GM23338 (cell line): Measurements from ENCODE around the gene GPAM.
"Not testable (repeated sequence)": the region's sequence is repeated elsewhere in the genome, so short reads cannot be mapped to it uniquely, and the experiment has no call there.

ENCODE experiments used
- CREB1 ChIP-seq: fragments of 250-450 bp; sonication (Bioruptor Pico); IDR thresholded peaks from 2 replicates; pipeline ENCODE4 v1.5.0; 2020; ENCODE audit warnings: low read depth, mild to moderate bottlenecking, moderate library complexity
- EZH2 ChIP-seq: fragments of 200-600 bp; sonication (generic); IDR thresholded peaks from one replicate; pipeline ENCODE4 v1.8.0; 2017; ENCODE audit warnings: antibody characterized with exemption, mild to moderate bottlenecking, low read depth; ENCODE audit not compliant: unreplicated experiment
- EZH2phosphoT487 ChIP-seq: fragments of 200-600 bp; sonication (generic); IDR thresholded peaks from one replicate; pipeline ENCODE4 v1.8.1; 2018; ENCODE audit warnings: antibody characterized with exemption; ENCODE audit not compliant: unreplicated experiment
- JUNB ChIP-seq: IDR thresholded peaks from one replicate; pipeline ENCODE4 v1.6.1; 2016; ENCODE audit warnings: antibody characterized with exemption; ENCODE audit not compliant: unreplicated experiment
- NANOG ChIP-seq: IDR thresholded peaks from 2 replicates; pipeline ENCODE4 v1.6.1; 2016; ENCODE audit warnings: antibody characterized with exemption, borderline replicate concordance
- POLR2AphosphoS5 ChIP-seq: IDR thresholded peaks from 2 replicates; pipeline ENCODE4 v1.6.1; 2016; ENCODE audit warnings: antibody characterized with exemption, low read depth
- REST ChIP-seq: IDR thresholded peaks from one replicate; pipeline ENCODE4 v1.6.1; 2018; ENCODE audit warnings: antibody characterized with exemption; ENCODE audit not compliant: unreplicated experiment
- ZNF114 ChIP-seq: fragments of 250-450 bp; sonication (Bioruptor Pico); IDR thresholded peaks from 2 replicates; pipeline ENCODE4 v1.5.0; 2020; ENCODE audit warnings: mild to moderate bottlenecking, moderate library complexity
- ZNF331 ChIP-seq: fragments of 250-450 bp; sonication (Bioruptor Pico); IDR thresholded peaks from 2 replicates; pipeline ENCODE4 v1.5.0; 2020; ENCODE audit warnings: low read depth, mild to moderate bottlenecking, moderate library complexity
- ZNF462 ChIP-seq: fragments of 250-450 bp; sonication (Bioruptor Pico); IDR thresholded peaks from 2 replicates; pipeline ENCODE4 v1.5.0; 2020; ENCODE audit warnings: mild to moderate bottlenecking, moderate library complexity
- TF ChIP-seq, protein P1 (sequence below), 2 experiments: fragments of 200-600 bp in 1 of 2; sonication (generic) in 1 of 2; conservative IDR thresholded peaks; 2 replicates each; pipeline versions ENCODE4 v1.5.1 to v1.6.1; 2016 to 2017; ENCODE audit warnings: antibody characterized with exemption in 2 of 2, low read depth in 2 of 2, mild to moderate bottlenecking in 2 of 2, moderate library complexity in 1 of 2
- TF ChIP-seq, protein P2 (sequence below): IDR thresholded peaks from 2 replicates; pipeline ENCODE4 v1.6.1; 2016; ENCODE audit warnings: antibody characterized with exemption

DNA sequence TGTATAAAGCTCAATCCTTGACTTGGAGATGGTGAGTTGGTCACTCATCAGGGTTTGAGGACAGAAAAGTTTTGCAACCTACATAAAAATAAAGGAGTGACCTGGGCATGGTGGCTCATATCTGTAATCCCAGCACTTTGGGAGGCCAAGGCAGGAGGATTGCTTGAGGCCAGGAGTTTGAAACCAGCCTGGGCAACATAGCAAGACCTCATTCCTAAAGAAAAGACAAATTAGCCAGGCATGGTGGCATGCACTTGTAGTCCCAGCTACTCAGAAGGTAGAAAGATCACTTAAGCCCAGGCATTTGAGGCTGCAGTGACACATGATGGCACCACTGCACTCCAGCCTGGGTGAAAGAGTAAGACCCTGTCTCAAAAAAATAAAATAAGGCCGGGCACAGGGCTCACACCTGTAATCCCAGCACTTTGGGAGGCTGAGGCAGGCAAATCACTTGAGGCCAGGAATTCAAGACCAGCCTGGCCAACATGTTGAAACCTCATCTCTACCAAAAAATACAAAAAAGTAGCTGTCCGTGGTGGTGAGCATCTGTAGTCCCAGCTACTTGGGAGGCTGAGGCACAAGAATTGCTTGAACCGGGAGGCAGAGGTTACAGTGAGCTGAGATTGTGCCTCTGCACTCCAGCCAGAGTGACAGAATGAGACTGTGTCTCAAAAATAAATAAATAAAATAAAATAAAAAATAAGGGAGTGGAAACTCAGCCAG lies 45.0 kb upstream of the GPAM start:
- TF ChIP-seq POLR2AphosphoS5; EZH2phosphoT487; EZH2; JUNB; ZNF462 (CRISPR knock-in tag); NANOG; ZNF331; CREB1 (CRISPR knock-in tag); ZNF114 (CRISPR knock-in tag): not testable (repeated sequence)
- TF ChIP-seq, protein P1, sequence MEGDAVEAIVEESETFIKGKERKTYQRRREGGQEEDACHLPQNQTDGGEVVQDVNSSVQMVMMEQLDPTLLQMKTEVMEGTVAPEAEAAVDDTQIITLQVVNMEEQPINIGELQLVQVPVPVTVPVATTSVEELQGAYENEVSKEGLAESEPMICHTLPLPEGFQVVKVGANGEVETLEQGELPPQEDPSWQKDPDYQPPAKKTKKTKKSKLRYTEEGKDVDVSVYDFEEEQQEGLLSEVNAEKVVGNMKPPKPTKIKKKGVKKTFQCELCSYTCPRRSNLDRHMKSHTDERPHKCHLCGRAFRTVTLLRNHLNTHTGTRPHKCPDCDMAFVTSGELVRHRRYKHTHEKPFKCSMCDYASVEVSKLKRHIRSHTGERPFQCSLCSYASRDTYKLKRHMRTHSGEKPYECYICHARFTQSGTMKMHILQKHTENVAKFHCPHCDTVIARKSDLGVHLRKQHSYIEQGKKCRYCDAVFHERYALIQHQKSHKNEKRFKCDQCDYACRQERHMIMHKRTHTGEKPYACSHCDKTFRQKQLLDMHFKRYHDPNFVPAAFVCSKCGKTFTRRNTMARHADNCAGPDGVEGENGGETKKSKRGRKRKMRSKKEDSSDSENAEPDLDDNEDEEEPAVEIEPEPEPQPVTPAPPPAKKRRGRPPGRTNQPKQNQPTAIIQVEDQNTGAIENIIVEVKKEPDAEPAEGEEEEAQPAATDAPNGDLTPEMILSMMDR (conservative IDR thresholded peaks at IDR 0.05; ENCODE audit: low read depth in 2 of 2): not testable (repeated sequence)
- TF ChIP-seq REST: peak; percentile 43
- TF ChIP-seq, protein P2, sequence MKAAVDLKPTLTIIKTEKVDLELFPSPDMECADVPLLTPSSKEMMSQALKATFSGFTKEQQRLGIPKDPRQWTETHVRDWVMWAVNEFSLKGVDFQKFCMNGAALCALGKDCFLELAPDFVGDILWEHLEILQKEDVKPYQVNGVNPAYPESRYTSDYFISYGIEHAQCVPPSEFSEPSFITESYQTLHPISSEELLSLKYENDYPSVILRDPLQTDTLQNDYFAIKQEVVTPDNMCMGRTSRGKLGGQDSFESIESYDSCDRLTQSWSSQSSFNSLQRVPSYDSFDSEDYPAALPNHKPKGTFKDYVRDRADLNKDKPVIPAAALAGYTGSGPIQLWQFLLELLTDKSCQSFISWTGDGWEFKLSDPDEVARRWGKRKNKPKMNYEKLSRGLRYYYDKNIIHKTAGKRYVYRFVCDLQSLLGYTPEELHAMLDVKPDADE: not testable (repeated sequence)
